Measurements from ENCODE around the gene KLHL41.

DNA sequence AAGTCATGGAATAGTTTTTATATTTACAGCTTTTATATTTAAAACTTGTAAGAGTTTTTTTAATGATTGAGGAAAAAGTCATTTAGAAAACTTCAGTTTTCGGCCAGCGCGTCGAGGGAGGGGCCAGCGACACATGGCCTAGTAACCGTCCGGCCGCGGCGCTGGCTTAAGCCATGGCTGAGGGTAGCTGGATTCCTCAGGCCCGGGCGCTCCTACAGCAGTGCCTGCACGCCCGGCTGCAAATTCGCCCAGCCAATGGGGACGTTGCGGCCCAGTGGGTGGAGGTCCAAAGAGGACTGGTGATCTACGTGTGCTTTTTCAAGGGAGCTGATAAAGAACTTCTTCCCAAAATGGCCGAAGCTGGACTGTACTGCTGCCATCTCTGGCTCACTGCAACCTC is 4.9 kb upstream of the KLHL41 start:
- TF ChIP-seq, protein P1, sequence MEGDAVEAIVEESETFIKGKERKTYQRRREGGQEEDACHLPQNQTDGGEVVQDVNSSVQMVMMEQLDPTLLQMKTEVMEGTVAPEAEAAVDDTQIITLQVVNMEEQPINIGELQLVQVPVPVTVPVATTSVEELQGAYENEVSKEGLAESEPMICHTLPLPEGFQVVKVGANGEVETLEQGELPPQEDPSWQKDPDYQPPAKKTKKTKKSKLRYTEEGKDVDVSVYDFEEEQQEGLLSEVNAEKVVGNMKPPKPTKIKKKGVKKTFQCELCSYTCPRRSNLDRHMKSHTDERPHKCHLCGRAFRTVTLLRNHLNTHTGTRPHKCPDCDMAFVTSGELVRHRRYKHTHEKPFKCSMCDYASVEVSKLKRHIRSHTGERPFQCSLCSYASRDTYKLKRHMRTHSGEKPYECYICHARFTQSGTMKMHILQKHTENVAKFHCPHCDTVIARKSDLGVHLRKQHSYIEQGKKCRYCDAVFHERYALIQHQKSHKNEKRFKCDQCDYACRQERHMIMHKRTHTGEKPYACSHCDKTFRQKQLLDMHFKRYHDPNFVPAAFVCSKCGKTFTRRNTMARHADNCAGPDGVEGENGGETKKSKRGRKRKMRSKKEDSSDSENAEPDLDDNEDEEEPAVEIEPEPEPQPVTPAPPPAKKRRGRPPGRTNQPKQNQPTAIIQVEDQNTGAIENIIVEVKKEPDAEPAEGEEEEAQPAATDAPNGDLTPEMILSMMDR (IDR thresholded peaks at IDR 0.05; ENCODE audit: low read depth, low read length, missing input control): no peak
- TF ChIP-seq RAD21 (IDR thresholded peaks at IDR 0.05) (no peak), TAF1 (conservative IDR thresholded peaks at IDR 0.05) (no peak), GABPA (IDR thresholded peaks at IDR 0.05 in 1 of 2, conservative IDR thresholded peaks at IDR 0.05 in 1 of 2) (no peak), SP1 (IDR thresholded peaks at IDR 0.05) (no peak), JUND (IDR thresholded peaks at IDR 0.05) (no peak), EGR1 (IDR thresholded peaks at IDR 0.05; ENCODE audit: low read depth in 2 of 2) (no peak), RXRA (IDR thresholded peaks at IDR 0.05) (no peak), FOXA1 (IDR thresholded peaks at IDR 0.05) (no peak)
- TF ChIP-seq, protein P2, sequence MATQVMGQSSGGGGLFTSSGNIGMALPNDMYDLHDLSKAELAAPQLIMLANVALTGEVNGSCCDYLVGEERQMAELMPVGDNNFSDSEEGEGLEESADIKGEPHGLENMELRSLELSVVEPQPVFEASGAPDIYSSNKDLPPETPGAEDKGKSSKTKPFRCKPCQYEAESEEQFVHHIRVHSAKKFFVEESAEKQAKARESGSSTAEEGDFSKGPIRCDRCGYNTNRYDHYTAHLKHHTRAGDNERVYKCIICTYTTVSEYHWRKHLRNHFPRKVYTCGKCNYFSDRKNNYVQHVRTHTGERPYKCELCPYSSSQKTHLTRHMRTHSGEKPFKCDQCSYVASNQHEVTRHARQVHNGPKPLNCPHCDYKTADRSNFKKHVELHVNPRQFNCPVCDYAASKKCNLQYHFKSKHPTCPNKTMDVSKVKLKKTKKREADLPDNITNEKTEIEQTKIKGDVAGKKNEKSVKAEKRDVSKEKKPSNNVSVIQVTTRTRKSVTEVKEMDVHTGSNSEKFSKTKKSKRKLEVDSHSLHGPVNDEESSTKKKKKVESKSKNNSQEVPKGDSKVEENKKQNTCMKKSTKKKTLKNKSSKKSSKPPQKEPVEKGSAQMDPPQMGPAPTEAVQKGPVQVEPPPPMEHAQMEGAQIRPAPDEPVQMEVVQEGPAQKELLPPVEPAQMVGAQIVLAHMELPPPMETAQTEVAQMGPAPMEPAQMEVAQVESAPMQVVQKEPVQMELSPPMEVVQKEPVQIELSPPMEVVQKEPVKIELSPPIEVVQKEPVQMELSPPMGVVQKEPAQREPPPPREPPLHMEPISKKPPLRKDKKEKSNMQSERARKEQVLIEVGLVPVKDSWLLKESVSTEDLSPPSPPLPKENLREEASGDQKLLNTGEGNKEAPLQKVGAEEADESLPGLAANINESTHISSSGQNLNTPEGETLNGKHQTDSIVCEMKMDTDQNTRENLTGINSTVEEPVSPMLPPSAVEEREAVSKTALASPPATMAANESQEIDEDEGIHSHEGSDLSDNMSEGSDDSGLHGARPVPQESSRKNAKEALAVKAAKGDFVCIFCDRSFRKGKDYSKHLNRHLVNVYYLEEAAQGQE (IDR thresholded peaks at IDR 0.05): no peak
- TF ChIP-seq, protein P3, sequence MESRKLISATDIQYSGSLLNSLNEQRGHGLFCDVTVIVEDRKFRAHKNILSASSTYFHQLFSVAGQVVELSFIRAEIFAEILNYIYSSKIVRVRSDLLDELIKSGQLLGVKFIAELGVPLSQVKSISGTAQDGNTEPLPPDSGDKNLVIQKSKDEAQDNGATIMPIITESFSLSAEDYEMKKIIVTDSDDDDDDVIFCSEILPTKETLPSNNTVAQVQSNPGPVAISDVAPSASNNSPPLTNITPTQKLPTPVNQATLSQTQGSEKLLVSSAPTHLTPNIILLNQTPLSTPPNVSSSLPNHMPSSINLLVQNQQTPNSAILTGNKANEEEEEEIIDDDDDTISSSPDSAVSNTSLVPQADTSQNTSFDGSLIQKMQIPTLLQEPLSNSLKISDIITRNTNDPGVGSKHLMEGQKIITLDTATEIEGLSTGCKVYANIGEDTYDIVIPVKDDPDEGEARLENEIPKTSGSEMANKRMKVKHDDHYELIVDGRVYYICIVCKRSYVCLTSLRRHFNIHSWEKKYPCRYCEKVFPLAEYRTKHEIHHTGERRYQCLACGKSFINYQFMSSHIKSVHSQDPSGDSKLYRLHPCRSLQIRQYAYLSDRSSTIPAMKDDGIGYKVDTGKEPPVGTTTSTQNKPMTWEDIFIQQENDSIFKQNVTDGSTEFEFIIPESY (IDR thresholded peaks at IDR 0.05): no peak
